Measurements from ENCODE around the gene HECTD3.

HECTD3 gene

GRCh38 chr1:45010855-45011811, at the start of gene HECTD3:
HECTD3 (minus strand) TSS chr1:45011324; CDS start chr1:45011257, 67 bp downstream.
- DNase-seq (ENCODE audit: low read depth in 2 of 2) = peak; percentile 42 to 46

GRCh38 chr1:45059829-45060228, 48.7 kb upstream of the HECTD3 start:
- no peak for DNase-seq (ENCODE audit: low read depth in 2 of 2)

DNA sequence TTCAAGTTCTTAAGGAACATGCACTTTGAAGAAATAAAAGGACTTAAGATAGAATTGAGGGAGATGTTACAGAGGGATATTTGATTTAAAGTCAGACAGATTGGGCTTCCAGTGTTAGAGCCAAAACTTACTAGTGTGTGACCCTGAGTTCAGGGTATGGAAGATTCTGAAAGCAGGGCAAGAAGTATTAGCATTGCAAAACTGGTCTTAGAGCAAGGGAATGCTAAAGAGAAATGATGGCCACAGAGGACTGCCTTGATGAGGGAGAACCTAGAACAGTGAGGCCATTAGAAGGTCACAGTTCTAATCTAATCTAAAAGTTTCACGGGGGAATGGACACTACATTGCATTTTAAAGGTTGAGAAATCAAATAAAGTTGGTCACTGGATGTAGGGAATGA, 46.4 kb upstream of the HECTD3 start:
- DNase-seq (ENCODE audit: low read depth in 2 of 2) = no peak

GRCh38 chr1:45051005-45051772, 40.1 kb upstream of the HECTD3 start:
- no peak for DNase-seq (ENCODE audit: low read depth in 2 of 2)

- DNase-seq (ENCODE audit: low read depth in 2 of 2) = no peak
Measured at GRCh38 chr1:45047032-45047431, 35.9 kb upstream of the HECTD3 start.

GRCh38 chr1:45044916-45045315, 33.8 kb upstream of the HECTD3 start:
- no peak for DNase-seq (ENCODE audit: low read depth in 2 of 2)

GRCh38 chr1:45043094-45043493, 32.0 kb upstream of the HECTD3 start:
- no peak for DNase-seq (ENCODE audit: low read depth in 2 of 2)

GRCh38 chr1:45040297-45040696, 29.2 kb upstream of the HECTD3 start:
- DNase-seq (ENCODE audit: low read depth in 2 of 2) = no peak

GRCh38 chr1:45038661-45039364, 27.7 kb upstream of the HECTD3 start:
- DNase-seq (ENCODE audit: low read depth in 2 of 2) = no peak

DNA sequence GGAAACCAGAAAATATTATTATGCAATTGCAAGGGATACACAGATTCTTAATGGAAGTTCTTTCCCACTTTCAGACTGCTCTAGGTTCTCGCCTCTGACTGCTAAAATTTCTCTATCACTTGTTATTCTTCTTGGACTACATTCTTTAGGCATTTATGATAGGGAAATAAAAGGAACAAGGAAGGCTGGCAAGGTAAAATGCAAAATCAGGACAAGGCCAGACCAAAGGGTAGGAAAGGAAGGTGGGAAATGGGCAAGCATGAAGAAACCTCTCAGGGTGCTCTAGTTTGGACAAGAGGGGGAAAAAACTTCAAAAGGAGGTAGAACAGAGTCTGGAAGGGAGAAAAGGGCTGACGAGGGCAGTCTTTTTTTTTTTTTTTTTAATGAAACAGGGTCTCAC, 27.1 kb upstream of the HECTD3 start:
- no peak for DNase-seq (ENCODE audit: low read depth in 2 of 2)

- no peak for DNase-seq (ENCODE audit: low read depth in 2 of 2)
Measured at GRCh38 chr1:45037456-45037855, 26.3 kb upstream of the HECTD3 start.

DNA sequence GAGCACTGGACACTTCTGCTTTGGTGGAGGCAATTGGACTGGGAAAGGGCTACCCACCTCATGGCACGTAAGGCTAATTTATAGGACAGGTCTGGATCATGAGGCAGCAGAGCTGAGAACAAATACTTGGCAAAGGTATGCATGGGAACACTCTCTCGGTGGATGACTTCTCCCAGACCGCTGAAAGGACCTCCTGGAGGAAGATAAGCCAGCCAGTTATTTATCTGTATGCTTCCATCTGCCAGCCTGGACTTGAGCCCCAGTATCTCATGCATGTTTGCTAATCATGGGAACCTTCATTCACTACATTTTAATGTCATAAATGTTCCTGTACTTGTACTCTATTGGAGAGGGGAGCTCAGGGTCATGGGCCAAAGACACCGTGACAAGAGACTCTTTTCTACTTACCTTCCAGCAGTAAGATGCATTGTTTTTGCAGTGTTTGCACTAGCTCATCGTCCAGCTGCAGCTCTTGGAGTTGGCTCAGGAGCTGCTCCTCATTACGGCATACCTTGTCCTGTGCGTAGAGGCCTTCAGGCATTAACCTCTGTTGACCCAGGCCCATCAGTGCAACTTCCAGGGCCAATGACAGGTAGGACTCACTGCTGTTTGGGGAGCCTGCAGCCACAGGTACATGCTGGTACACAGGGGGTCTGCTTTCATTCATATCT, 24.6 kb upstream of the HECTD3 start:
- DNase-seq (ENCODE audit: low read depth in 2 of 2) = no peak

DNA sequence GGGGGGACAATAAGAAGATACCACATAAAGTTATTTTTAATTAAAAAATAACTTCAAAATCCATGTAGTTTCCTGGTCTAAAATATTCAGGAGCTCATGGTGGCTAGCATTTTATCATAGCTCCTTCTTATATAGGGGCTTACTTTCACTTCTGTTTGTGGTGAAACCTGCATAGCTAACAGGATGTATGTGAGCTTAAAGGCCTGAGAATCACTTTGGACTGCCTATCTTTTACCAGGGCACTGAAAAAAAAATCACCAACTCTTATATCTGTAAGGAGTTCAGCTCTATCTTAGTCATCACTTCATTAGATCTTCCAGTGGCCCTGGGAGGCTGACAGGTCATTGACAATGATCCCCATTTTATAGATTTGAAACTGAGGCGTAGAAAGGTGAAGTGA, 22.2 kb upstream of the HECTD3 start:
- DNase-seq (ENCODE audit: low read depth in 2 of 2) = no peak

- no peak for DNase-seq (ENCODE audit: low read depth in 2 of 2)
Measured at GRCh38 chr1:45032837-45033236, 21.7 kb upstream of the HECTD3 start.

DNA sequence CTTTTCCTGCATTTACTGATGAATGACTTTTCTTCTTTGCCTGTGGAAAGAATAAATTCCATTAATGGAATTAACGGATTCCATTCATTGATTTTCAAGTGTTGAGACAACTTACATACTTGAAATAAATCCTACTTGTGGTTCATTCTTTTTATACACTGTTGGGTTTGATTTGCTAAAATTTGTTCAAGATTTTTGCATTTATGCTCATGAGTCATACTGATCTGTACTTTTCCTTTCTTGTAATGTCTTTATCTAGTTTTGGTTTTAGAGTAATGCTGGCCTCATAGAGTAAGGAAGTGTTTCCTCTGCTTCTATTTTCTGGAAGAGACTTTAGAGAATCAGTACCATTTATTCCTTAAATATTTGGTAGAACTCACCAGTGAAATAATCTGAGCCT, 15.3 kb upstream of the HECTD3 start:
- DNase-seq (ENCODE audit: low read depth in 2 of 2) = no peak

DNA sequence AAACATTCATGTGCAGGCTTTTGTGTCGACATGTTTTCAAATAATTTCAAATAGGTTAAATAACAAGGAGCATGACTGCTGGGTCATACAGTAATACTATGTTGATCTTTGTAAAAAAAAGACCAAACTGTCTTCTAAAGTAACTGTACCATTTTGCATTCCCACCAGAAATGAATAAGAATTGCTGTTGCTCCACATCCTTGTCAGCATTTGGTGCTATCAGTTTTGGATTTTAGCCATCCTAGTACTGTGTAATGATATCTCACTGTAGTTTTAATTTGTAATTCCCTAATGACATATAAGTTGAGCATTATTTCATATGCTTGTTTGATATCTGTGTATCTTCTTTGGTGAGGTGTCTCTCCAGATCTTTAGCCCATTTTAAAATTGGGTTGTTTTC, 12.5 kb upstream of the HECTD3 start:
- DNase-seq (ENCODE audit: low read depth in 2 of 2) = no peak

DNA sequence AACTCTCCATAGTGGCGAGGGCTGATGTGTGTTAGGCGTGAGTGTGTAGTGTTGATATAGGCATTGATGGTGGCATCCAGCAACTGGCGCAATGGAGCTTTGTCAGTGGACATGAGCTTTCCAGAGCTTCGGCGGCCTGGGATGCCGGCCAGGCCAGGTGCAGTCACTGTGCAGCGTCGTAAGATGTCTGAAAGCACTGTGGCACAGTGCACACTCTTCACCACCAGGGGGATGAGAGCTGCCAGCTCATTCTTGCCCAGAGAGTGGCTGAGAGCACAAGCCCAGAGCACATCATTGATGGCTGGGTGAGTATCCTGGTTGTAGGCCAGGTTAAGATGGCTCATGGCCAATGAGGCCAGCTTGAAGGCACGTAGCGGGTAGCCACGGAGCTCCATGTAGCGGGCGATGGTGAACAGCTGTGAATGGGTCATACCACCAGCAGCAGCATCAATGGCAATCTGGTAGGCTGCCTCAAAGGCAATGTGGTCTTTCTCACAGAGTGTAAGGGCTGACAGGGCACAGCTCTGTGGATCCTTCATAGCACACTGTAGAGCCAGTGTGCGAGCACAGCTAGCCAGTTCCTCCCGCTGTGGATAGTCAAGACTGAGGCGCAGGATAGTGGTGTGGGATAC, 7.6 kb upstream of the HECTD3 start:
- no peak for DNase-seq (ENCODE audit: low read depth in 2 of 2)

GRCh38 chr1:45016767-45017166, 5.6 kb upstream of the HECTD3 start:
- DNase-seq (ENCODE audit: low read depth in 2 of 2) = no peak

GRCh38 chr1:45016090-45016697, 5.1 kb upstream of the HECTD3 start:
- no peak for DNase-seq (ENCODE audit: low read depth in 2 of 2)

GRCh38 chr1:45015683-45016082, 4.6 kb upstream of the HECTD3 start:
- DNase-seq (ENCODE audit: low read depth in 2 of 2) = no peak
